Smooth muscle cell of the brain vasculature (primary cell): Measurements from ENCODE around the gene PRSS50.
"Not testable (repeated sequence)": the region's sequence is repeated elsewhere in the genome, so short reads cannot be mapped to it uniquely, and the experiment has no call there.

Experiments
- DNase-seq: peaks from one replicate; pipeline ENCODE4 v3.0.0-alpha.2; 2012; ENCODE audit warnings: low read depth, low spot score

The PRSS50 gene

DNA sequence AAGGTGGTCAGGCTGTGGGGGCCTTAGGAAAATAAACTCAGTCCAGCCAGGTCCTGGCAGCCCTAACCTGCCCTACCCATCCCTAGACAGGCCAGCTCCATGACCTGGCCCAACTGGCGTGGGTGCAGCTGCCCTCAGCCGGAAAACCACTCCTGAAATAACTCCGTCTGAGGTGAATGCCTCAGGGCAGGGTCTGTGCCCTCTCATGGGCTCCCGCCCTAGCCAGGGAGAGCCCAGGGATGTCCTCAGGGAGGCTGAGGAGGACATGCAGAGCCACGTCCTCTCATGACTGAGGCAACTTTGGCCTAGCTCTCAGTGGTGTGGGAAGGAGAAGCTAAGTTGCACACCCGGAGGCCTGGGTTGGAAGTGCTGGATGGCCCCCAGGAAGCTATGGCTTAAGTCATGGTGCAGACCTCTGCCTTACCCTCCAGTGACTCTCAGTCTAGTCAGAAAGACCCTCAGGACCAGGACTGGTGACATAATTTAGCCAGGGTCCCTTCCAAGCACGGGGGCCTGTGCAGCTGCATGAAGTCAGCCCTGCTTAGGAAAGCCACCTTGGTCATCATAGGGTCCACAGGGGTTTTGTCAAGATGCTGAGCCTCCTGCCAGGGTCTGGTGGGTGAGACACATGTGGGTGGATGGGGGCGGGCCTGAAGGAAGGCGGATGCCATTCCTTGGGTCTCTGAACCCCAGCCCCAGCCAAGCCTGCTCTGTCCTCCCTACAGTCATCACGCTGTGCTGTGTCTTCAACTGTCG, 9.1 kb downstream of the PRSS50 start:
- DNase-seq = no peak

DNA sequence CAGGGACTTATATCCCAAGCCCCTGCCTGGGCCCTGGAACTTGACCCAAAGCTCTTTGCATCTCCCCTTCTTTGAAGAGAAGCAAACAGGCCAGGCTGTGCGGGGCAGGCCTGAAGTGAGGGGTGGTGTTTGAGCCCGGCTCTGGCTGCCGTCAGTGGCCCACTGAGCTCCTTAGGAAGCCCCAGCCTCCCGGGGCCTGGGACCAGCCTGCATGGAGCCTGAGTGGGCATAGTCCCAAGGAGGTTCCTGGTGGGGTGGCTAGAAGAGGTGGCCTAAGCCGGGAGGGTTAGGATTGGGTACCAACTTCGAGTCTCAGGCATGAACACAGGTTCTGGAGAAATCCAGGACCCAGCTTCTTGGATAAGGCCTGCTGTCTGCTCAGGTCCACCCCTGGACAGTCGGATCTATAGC, 10.1 kb downstream of the PRSS50 start:
- no peak for DNase-seq

DNA sequence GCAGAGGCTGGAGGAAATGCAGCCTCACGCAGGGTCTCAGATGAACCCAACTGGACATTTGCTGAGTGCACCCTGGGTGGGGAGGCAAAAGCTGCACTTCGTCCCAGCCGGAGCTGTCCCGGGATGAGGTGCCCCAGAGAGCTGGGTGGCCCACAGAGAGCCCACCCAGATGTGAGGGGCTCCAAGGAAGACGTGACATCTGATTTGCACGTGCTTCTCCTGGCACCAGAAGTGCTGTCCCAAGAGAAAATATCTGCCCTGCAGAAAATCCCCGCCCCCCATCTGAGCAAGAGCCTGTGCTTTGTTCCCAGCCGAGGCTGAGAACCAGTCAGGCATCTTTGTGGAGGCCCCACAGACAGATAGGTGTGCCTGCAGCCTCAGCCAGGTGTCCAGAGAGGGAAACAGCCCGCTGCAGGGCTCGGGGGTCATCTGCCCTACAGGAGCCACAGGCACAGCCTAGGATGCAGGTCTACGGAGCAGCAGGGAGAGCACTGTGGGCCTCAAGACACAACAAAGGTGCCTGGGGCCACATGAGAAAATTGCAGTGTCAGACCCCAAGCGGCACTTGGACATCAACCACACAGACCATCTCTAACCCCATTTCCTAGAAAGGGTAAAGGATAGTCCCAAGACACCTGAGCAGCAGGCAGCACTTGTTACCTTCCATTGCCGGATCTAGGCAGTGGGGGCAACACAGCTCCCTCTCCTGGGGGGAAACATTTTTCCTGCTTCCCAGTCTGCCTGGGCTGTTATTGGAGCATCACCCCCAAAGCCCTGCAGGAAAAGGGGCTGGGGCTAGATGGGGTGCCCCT, 10.7 kb downstream of the PRSS50 start:
- DNase-seq = no peak

DNA sequence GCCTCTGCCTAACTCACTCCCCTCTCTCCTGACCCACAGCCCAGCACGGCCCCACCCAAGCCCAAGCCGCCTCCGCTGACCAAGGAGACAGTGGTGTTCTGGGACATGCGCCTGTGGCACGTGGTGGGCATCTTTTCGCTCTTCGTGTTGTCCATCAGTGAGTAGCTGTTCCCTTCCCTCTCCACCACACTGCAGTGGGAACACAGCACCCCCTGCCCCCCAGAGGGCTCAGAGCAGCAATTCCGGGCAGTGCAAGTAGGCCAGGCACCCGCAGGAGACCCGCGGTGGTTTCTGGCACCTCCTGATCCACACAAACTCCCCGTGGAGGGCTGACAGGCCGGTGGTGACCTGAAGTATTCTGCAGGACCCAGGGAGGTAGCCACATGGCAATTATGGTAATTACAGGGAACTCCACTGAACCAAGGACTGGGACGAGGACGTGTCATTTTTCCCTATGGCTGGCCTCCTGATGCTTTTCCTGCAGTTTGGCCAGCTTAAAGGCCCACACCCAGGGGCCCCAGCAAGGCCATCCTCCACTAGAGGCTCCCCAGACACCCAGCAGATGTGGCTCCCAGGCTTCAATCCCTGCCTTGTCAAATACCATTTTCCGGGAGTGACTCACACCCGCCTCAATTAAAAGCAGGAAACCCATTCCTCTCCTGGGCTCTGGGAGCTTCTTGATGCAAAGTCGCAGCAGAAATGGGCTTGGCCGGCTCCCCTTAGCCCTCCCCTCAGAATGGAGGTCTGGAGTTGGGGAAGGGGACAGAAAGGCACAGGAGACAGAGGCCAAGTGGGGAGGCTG, 11.7 kb downstream of the PRSS50 start:
- DNase-seq = no peak

DNA sequence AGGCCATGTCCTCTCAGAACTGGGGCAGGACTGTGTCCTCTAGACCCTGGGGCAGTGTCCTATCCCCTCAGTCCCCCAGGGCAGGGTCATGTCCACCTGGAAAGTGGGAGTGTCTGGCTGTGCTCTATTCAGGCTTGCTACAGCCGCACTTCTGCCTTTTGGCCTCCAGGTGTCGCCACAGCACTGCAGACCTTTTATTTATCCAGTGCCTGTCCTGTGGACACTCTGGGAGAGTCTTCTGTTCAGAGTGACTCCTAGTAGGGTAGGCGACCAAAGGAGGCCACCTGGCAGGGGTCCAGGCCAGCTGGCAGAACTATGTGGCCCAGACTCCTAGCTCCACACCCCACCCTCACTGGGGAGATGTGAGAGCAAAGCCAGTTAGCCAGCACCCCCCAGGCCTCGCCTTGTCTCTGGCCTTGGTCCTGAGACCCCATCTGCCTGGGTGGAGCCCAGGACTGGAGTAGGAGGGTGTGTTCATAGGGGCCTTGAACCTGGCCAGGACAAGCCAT, 12.6 kb downstream of the PRSS50 start:
- DNase-seq = peak; percentile 41

DNA sequence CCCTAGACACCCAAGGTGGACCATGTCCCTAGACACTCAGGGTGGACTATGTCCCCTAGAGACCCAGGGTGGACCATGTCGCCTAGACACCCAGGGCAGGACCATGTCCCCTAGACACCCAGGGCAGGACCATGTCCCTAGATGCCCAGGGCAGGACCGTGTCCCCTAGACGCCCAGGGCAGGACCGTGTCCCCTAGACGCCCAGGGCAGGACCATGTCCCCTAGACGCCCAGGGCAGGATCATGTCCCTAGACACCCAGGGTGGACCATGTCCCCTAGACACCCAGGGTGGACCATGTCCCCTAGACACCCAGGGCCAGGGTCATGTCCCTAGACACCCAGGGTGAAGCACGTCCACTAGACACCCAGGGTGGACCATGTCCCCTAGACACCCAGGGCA, 13.3 kb downstream of the PRSS50 start:
- DNase-seq = not testable (repeated sequence)

DNA sequence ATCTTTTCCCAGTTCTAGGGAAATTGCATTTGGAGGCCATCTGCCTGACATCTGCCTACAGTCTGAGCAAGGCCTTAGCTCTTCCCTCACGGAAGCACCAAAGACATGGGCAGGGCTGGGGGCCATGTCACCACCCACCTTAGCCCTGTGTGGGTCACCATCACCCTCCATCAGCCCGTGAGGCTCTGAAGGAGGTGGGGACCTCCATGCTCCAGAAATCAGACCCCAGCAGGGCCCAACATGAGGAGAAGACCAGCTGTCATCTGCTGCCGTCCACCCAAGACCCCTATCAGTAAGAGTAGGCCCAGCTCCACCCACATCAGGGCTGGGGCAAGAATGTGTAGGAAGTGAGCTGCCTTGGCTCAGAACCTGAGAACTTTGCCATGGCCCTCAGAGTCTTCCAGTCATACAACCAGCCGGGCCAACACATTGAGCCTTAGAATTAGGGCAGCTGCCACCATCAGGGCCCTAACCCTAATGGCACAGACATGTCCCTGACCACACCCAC, 14.6 kb downstream of the PRSS50 start:
- DNase-seq = no peak

DNA sequence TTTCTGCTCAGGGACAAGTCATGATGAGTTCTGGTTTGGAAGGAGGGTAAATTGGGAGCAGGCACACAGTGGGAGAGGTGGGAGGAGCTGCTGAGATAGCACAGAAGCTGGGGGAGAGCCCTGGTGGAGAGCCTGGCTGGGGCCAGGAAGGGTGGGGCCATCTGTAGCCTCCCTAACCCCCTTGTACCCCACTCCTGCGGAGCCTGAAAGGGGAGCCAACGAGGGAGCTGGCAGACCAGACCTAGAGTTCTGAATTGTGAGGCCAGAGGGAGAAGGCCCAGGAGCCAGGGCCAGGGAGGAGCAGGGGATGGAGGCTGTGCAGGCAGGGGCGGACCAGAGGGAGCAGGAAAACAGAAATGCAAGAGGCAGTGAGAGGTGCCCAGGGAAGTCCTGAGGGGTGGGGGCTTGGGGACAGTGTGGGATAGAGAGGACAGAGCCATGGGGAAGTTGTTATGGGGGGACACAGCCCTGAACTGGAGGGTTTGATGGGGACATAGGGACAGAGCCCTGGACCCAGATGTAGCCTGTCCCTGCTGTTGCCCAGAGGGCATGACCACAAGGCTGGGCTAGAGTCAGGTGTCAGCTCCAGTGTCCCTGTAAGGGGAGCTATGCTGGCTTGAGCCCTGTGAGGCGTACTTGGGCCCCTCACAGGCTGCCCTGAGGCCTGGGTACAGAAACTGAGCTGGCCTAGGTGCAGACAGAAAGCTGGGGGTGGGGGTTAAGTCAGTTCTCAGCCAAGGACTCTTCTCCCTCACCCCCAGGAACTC, 15.2 kb downstream of the PRSS50 start:
- DNase-seq = no peak

DNA sequence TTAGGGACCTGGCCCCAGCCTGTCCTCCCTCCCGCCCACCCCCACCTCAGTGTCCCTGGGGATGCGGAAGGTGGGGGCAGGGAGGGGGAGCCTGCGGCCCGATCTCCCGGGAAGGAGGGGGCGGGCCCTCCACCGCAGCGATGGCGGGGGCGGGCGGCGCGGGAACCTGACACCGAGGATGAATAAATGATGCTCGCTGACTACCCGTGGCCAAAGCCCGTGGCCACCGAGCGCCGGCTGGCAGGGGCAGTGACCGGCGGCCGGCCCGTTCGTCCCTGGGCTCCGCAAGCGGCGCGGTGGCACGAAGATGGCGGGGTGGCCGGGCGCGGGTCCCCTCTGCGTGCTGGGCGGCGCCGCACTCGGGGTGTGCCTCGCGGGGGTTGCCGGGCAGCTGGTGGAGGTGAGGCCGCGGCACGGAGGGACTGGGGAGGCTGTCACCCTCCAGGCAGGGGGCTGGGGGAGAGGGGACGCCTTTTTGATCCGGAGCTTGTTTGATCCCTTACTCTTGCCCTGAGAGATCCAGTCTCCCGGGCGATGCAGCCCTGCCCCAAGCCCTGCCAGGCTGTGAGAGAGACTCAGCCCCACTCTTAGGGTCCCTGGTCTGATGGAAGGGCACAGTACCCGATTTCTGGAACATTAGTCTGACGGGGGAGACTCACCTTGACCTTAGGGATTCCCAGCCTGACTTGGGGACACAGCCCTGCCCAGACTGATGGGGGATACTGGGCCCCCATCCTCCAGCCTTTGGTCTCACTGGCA, 16.3 kb downstream of the PRSS50 start, which contains the start of gene TMIE:
Gene TMIE, plus strand, starts transcription at position 212 of the 759 bp plus-strand sequence. Its CDS starts 96 bp downstream, at position 308.
- no peak for DNase-seq

DNA sequence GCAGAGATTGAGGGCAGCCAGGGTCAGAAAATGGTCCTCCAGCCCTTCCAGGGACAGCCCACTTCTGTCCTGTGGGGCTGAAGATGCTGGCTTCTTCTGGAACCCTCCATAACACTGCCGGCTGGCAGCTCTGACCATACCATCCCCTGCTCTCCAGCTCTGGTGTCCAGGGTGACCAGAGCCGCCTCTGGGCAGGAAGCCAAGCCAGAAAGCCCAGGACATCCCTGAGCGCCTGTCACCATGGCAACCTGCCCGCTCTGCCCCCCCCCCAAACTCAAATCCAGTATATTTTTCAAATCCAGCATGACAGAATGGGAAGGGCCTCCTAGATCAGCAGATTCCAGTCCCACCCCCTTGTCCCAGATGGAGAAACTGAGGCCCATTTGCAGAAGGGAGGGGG, 16.9 kb downstream of the PRSS50 start:
- no peak for DNase-seq

DNA sequence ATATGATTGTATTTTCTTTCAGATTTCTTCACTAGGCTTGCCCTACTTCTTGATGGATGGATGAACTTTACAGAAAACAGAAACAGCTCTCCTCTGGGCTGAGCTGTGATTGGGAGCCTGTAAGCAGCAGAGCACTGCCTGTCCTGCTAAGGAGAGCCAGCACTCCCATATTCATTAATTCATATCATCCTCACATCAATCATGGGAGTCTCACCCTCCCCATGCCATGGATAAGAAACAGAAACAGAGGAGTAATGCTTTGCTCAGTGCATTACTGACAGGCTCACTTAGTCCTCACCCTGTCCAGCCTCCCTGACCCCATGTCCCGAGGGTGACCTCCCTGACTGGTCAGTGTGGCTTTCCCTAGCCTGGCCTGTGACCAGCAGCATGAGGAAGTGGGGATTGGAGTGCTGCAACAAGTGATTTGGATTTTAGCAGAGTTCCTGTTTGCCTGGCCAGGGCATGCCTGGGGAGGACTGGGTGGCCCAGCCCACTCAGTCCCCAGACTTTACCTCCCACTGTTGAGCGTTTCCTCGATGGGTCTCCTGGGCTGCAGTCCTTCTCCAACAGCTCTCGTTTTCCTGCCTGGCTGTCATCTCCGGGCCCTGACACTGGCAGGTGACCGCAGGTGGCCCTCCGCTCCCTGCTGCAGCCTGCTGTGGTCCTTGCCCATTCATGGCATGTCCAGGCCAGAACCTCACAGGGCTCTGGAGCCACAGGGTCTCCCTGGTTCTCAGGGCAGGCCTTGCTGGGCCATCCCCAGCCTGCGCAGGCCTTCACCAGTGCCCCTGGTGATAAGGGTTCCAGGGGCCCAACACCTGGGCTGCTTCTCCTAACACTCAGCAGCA, 17.8 kb downstream of the PRSS50 start:
- DNase-seq = no peak

DNA sequence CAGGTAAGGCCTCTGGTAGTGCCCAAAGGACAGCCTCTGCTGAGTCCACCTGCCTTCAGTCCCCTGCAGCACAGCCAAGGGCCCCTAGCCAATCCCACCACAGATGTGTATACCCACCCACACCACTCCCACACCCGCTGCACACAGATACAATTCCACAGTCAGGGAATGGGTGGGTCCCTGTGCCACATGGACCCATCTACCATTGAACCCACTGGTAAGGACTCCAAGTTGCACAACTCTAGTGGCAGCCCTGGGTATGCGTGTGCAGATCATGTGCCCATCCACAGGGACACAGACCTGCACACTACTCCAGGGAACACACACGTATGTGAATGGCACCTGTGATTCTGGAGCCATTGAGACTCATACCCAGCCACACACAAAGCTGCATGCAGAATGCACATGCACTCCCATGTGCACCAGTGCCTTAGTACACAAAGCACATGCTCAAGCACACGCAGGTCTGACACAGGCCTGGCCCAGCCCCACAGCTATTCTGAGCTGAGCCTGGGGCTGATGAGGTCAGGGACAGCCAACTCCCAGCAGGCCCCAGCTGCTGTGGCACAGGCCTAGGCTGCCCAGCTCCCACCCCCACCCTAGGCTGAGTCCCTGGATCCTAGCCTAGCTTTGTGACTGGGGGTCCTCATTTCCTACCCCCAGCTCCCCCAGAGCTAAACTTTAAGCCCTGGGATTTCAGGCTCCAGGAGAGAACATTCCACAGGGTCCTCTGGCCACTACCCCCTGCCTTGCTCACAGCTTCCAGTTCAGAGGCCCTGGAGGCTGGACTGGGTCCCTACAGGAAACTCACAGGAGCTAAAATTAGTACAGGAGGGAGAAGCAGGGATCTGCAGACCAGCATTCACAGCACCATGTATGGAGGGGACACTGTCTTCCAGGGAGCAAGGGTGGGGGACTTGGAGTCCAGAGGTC, 21.4 kb downstream of the PRSS50 start:
- DNase-seq = no peak

DNA sequence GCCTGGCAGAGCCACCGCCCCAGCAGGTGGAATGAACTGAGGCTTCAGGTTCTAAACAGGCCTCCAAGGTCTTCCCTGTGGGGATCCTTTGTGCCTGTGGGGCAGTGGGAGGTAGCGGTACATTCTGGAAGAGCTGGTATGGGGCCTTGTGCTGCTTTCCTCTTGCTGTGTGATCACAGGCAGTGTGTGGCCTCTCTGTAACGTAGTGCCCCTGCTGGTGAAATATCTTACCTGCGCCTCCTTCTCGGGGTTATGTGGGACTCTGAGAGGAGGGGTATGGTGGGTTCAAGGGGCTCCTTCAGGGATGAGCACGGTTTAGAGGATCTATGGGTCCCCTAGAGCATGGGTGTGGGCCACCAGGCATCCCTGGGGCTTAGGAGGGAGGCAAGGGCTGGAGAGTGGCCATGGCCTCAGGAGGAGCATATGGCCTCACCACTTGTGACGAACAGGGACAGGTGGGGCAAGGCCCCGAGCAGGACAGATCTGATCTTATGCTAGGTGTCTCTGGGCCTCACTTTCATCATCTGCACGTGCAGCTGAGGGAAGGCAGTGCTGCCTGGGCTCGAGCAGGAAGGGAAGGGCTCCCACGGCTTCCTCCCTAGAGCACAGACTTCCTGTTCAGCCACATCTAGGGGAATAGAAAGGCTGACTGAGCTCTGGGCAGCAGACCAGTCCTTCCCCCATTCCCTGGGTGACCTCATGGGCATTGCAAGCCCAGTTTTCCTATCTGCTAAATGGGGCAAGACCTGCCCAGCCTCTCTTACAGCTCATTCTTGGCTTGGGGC, 22.3 kb downstream of the PRSS50 start:
- DNase-seq = no peak

DNA sequence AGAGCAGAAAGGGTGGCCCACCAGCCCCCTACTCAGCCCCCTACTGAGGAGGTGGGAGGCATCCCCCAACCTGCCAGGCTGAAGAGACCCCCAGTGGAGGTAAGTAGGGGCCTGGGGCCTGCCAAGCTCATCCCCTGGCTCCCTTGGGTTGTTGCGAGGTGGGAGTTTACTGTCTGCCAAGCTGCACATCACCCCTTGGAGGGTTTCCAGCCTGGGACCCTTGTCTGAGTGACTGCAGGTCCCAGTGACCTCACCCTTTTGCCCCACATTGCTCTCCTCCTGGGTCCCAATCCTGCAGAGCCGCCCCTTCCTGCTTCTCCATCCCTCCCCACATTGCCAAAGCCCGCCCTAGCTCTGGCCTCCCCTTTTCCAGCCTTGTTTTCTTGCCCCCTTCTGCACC, 23.1 kb downstream of the PRSS50 start:
- no peak for DNase-seq

DNA sequence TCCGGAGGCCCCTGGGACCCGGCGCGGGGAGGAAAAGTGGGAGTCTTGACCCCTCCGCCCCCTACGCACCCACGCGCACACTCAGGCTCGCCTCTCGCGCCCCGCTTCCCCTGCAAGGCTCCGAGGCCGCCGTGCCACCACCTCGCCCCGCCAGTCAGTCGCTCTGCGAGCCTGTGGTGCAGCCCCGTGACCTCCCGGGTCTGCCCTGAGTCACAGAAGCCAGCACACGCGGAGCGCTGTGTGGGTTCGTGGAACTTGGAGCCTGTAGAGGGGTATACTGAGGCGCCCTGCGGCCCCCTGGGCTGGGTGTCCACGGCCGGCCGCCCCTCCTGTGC, 23.8 kb downstream of the PRSS50 start:
- DNase-seq = no peak

DNA sequence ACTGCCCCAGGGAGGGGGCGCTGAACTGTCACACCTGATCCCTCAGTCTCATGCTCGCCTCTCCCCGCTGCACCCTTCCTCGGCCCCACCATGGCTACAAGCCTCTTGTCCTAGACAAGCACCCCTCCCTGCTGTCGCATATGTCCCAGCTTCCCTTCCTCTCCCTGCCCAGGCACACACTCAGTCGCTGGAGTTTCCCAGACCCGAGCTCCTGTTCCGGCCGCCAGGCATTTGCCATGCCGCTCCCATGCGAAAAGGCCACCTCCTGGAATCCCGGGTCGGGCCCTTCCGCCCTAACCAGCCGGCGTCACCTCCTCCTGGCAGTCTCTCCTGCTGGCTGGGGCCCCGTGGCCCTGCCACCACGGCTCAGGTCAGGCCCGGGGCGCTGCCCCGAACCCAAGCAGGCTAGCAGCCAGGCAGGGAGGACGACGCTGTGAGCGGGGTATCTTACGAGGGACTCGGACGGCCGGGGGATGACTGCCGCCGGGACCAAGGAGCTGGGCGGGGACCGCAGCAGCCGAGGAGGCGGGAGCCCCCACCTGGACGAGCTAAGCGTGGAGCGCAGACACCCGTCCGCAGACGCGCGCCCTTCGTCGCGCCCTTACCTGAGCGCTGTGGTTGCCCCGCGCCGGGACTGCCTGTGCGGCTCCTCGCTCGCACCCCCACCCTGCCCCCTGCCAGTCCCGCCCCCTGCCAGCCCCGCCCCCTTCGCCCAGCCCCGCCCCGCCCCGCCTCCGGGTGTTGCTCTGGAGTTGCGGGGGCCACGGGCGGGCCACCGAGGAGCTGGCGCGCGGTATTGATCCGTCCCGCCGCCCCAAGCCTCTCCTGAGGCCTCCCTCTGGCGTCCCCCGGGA, 24.4 kb downstream of the PRSS50 start, which contains the start of gene ALS2CL:
Gene ALS2CL, minus strand, starts transcription at position 642 of the 854 bp plus-strand sequence. CDS start 4,239 bp downstream, outside the sequence.
- DNase-seq = no peak
